ENCODE data around the gene FJX1.

FJX1 gene

GRCh38 chr11:35606206-35606605 is 12.1 kb upstream of the FJX1 start:
- DNase-seq (ENCODE audit: low read depth): no peak

DNA sequence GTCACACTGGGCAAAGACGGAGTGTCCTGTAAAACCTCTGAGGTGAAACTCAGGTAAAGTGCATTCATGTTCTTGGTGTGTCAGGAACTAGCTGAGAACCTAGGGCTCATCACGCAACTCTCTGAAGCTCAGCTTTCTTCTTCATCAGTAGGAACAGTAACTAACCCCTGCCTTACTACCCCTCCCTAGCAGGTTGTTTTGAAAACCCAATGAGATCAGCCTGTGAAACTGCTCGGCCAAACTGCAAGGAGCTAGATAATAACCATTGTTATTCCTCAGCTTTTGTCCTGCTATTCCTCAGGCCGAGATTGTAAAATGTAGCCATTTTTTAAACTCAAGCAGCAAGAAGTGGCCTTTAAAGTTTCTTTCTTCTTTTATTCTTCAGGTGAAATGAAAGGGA is 9.8 kb upstream of the FJX1 start:
- no peak for DNase-seq (ENCODE audit: low read depth)

DNA sequence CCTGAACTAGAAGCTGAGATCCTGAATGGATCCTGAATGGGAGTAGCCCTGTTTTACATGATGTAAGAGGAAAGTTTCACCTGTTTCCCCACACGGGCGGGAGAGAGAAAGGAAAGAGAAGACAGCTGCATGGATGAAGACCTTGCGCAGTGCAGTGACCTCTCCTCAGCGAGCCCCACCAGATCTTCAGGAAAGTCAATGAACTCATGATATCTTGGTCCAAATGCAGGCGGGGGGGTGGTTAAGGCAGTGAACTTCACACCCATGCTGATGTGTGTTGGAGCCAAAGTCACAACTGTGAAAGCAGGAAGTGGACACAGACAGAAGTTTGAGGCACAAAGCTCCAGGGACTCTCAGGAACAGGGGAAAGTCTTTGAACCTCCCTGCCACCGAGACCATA is 8.6 kb upstream of the FJX1 start:
- no peak for DNase-seq (ENCODE audit: low read depth)

GRCh38 chr11:35610631-35611030 is 7.6 kb upstream of the FJX1 start:
- no peak for DNase-seq (ENCODE audit: low read depth)

- no peak for DNase-seq (ENCODE audit: low read depth)
Observed at GRCh38 chr11:35611741-35612140, 6.5 kb upstream of the FJX1 start.

GRCh38 chr11:35614939-35615569 is 3.2 kb upstream of the FJX1 start:
- DNase-seq (ENCODE audit: low read depth): no peak

DNA sequence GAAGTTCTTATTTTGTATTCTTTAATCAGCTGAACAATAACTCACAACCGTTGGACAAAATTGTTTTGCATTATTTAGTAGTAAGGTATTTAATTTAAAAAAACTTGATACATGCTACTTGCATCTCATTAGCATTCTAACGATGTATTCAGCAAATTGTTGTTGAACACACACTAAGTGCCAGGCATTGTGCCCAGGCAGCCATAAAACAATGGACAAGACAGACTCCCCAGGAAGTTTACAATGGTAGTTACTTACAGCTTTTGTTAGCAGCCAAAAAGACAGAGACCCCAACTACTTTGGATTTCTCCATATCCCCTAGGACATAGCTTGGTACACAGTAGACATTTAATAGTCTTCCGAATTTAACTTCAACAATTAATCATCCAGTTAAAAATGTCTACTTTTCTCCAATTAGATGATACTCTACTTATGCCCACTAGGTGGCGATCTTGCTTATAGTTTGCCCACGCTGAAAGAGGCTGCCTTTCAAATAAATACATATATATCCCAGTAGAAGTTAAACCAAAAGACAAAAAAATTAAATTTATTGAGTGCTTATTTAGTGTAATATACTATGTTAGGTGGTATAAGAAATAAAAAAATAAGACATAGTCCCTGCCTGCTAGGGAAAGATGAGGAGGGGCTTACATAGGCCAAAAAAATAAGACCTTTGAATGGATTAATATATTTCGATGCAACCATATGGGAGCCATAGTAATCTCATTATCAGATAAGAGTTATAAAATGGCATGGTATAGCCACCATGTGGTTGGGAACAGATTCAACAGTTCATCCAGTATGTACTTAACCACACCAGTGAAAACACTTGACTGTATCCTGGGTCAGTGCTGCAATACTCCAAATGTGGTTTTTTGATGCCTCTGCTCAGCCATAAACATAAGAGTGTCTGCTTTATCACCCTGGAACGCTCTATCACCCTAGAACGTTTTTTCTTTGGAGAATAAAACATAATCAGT is 2.0 kb upstream of the FJX1 start:
- no peak for DNase-seq (ENCODE audit: low read depth)

DNA sequence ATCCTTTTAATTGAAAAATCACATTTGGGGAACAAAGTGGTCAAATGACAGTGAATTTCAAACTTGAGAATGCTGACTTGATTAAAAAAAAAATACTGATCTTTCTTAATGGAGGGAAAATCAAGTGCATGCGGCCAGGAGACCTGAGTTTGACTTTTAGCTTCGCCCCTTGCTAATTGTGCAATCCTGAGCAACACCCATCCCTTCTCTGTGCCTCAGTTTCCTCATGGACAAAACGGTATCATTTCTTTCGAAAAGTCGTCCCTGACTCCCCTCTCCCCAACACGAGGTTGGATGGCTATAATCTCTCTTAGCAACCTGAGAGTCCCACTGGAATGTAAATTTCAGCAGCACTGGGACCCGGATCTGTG is 959 bp upstream of the FJX1 start:
- no peak for DNase-seq (ENCODE audit: low read depth)

GRCh38 chr11:35618497-35619115 is 346 bp downstream of the FJX1 start:
- no peak for DNase-seq (ENCODE audit: low read depth)

DNA sequence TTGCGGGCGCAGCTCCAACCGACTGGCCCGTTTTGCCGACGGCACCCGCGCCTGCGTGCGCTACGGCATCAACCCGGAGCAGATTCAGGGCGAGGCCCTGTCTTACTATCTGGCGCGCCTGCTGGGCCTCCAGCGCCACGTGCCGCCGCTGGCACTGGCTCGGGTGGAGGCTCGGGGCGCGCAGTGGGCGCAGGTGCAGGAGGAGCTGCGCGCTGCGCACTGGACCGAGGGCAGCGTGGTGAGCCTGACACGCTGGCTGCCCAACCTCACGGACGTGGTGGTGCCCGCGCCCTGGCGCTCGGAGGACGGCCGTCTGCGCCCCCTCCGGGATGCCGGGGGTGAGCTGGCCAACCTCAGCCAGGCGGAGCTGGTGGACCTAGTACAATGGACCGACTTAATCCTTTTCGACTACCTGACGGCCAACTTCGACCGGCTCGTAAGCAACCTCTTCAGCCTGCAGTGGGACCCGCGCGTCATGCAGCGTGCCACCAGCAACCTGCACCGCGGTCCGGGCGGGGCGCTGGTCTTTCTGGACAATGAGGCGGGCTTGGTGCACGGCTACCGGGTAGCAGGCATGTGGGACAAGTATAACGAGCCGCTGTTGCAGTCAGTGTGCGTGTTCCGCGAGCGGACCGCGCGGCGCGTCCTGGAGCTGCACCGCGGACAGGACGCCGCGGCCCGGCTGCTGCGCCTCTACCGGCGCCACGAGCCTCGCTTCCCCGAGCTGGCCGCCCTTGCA is 1.0 kb downstream of the FJX1 start:
- DNase-seq (ENCODE audit: low read depth): no peak

- no peak for DNase-seq (ENCODE audit: low read depth)
Observed at GRCh38 chr11:35619855-35620640, 1.8 kb downstream of the FJX1 start.

- DNase-seq (ENCODE audit: low read depth): no peak
Observed at GRCh38 chr11:35620795-35621194, 2.5 kb downstream of the FJX1 start.

DNA sequence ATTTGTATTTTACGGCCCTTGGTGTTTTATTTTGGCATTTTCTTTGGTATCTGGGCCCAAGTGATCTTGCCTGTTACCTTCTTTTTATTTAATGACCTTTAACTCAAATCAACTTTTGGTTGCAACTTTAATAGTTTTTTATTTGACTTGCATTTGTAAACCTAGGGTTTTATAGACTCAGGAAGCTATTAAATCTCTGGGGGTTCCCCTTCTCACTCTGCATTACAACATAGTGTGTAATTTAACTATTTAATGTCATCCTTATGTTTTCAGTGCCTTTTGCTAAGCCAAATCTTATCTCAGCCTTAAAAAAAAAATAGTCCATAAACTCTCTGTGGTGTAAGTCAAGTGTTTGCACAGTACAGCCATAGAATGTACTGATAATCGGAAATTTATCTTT is 3.4 kb downstream of the FJX1 start:
- no peak for DNase-seq (ENCODE audit: low read depth)

DNA sequence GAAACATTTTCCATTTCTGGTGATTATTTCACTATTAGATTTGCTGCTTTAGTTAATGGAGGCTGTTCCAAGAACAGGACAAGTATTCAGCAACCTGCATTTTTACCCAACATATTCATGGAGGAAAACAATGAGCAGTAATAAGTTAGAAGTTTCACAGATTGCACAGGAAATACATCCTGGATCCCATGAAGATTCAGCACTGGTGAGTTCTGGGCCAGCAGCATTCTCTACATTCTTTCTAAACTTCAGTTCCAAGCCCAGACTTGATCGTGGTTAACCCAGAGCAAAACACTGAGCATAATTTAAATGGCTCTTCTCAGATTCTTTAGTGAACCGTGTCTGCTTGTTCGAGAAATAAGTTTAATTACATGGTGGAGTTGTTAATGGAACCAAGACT is 3.8 kb downstream of the FJX1 start:
- DNase-seq (ENCODE audit: low read depth): peak; percentile 68

DNA sequence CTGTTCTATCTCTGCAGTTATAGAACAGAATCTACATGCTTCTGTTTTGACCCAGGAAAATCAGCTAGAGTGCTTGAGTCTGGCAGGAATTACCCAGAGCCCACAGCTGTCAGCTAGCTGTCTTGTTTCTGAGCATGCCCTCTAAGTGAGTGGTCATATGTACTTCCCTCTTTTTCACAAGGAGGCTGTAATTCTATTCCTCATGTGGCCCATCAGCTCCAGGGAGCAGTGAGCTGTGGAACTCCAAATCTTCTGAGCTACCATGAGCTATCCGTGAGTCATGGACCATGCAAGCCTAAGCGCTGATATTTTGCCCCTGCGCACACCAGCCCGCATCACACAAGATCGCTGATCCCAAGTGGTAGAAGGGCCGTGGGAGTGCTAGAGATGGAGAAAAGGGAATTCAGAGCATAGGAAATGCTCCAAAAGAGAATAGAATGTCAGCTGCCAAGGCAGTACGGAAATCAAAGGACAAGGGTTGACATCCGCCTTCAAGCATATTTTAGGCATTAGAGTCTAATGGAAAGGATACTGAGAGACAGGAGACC is 5.4 kb downstream of the FJX1 start:
- DNase-seq (ENCODE audit: low read depth): no peak

GRCh38 chr11:35624316-35624715 is 6.1 kb downstream of the FJX1 start:
- no peak for DNase-seq (ENCODE audit: low read depth)

- no peak for DNase-seq (ENCODE audit: low read depth)
Observed at GRCh38 chr11:35624781-35625180, 6.5 kb downstream of the FJX1 start.

- DNase-seq (ENCODE audit: low read depth): no peak
Observed at GRCh38 chr11:35626501-35626900, 8.2 kb downstream of the FJX1 start.

- no peak for DNase-seq (ENCODE audit: low read depth)
Observed at GRCh38 chr11:35629511-35629910, 11.3 kb downstream of the FJX1 start.

DNA sequence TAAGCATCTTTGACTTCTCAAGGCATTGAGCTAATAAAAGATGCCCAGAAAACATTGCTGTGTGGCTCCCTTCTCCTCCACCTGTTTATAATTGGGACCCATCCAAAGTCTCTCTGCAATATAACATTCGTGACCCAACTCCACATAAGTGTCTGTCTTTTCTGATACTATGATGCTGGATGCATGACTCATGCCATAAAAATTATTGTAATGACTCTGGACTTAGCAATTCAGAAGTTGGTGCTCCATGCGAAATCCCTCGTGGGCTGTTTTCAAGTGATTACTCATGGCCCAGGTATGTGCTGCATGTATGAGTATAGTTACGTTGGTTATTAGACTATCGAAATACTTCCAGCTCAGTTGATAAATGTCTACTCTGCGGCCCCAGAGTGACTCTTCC is 11.7 kb downstream of the FJX1 start:
- DNase-seq (ENCODE audit: low read depth): peak; percentile 95

GRCh38 chr11:35631891-35632290 is 13.6 kb downstream of the FJX1 start:
- no peak for DNase-seq (ENCODE audit: low read depth)
